ENCODE data around the gene TRAF4. TPM values are rescaled to one million over a fixed set of nuclear protein-coding genes. Genes with fewer than 3 reads are reported as not detected.
"Not testable (repeated sequence)": the region's sequence is repeated elsewhere in the genome, so short reads cannot be mapped to it uniquely, and the experiment has no call there.

Gene TRAF4
- total RNA-seq, 1 donor from 2014 or later: 26.5 TPM

DNA sequence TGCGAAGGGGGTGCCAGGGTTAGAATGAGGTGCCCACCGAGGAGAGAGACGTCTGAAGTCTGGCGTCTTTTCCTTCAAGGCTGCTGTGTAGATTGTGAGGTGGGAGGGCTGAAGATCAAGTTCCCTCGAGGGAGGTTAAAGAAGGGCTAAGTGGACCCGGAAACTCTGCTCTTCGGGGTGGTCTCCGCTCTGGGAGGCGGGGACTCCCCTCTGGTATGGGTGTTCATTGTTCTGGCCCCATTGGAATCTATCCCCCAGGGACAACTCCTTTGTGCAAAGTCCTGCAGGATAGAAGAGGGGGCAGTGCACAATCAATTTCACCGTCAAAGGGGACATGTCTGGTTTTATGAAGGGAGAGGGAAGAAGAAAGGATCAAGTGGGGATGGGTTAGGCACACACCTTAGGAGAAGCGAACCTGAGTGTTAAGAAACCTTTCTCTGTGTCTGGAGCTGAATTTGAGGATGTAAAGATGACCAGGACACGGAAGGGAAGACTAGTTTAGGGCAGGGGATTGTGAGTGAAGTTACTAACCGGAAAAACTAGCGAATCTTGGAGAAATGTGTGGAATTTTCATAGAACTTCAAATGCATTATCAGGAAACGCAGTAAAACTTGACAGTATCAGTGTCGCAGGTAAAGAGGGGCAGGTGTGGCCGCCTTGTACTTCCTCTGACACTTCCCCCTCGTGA, 25.3 kb upstream of the TRAF4 start:
- Histone ChIP-seq H3K27me3 (no peaks in the 10 kb centered on the region), H3K4me1 (peaks cover 66% of the 10 kb centered on the region), H3K36me3 (peaks cover 0 to 33% of the 10 kb centered on the region in 2 donors), H3K4me3 (peak overlapping the region; percentile 75 to 91), H3K27ac (peak overlapping the region; percentile 93), H3K9me3 (no peaks in the 10 kb centered on the region)
- TF ChIP-seq POLR2A (IDR thresholded peaks at IDR 0.05): no peak
- TF ChIP-seq POLR2AphosphoS5 (IDR thresholded peaks at IDR 0.05; ENCODE audit: insufficient read depth in 1 of 2, low read depth in 1 of 2): no peak
- TF ChIP-seq, protein P1, sequence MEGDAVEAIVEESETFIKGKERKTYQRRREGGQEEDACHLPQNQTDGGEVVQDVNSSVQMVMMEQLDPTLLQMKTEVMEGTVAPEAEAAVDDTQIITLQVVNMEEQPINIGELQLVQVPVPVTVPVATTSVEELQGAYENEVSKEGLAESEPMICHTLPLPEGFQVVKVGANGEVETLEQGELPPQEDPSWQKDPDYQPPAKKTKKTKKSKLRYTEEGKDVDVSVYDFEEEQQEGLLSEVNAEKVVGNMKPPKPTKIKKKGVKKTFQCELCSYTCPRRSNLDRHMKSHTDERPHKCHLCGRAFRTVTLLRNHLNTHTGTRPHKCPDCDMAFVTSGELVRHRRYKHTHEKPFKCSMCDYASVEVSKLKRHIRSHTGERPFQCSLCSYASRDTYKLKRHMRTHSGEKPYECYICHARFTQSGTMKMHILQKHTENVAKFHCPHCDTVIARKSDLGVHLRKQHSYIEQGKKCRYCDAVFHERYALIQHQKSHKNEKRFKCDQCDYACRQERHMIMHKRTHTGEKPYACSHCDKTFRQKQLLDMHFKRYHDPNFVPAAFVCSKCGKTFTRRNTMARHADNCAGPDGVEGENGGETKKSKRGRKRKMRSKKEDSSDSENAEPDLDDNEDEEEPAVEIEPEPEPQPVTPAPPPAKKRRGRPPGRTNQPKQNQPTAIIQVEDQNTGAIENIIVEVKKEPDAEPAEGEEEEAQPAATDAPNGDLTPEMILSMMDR (IDR thresholded peaks at IDR 0.05): no peak
- no peak for DNase-seq (ENCODE audit: extremely low spot score in 2 of 2)
- intact Hi-C loops (cut with DNase I): no loop called here

DNA sequence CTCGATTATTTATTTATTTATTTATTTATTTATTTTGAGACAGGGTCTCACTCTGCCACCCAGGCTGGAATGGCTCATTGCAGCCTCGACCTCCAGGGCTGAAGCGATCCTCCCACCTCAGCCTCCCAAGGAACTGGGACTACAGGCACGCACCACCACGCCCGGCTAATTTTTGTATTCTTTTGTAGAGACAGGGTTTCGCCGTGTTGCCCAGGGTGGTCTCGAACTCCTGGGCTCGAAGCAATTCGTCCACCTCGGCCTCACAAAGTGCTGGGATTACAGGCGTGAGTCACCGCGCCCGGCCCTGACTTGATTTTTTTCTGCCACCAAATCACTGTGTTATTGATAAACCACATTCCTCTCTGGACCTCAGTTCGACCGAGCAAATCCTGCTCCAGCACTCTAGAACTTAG, 24.8 kb upstream of the TRAF4 start:
- peak overlapping the region; percentile 93 for H3K27ac ChIP-seq
- no peak for TF ChIP-seq POLR2A (IDR thresholded peaks at IDR 0.05)
- TF ChIP-seq, protein P1 (IDR thresholded peaks at IDR 0.05): no peak
- TF ChIP-seq POLR2AphosphoS5 (IDR thresholded peaks at IDR 0.05; ENCODE audit: insufficient read depth in 1 of 2, low read depth in 1 of 2): no peak
- H3K36me3 ChIP-seq: peaks cover 0 to 35% of the 10 kb centered on the region in 2 donors
- no peaks in the 10 kb centered on the region for H3K27me3 ChIP-seq
- H3K4me1 ChIP-seq: peaks cover 70% of the 10 kb centered on the region
- peak overlapping the region; percentile 91 to 98 for H3K4me3 ChIP-seq
- no peaks in the 10 kb centered on the region for H3K9me3 ChIP-seq
- intact Hi-C loops (cut with DNase I): no loop called here
- no peak for DNase-seq (ENCODE audit: extremely low spot score in 2 of 2)

DNA sequence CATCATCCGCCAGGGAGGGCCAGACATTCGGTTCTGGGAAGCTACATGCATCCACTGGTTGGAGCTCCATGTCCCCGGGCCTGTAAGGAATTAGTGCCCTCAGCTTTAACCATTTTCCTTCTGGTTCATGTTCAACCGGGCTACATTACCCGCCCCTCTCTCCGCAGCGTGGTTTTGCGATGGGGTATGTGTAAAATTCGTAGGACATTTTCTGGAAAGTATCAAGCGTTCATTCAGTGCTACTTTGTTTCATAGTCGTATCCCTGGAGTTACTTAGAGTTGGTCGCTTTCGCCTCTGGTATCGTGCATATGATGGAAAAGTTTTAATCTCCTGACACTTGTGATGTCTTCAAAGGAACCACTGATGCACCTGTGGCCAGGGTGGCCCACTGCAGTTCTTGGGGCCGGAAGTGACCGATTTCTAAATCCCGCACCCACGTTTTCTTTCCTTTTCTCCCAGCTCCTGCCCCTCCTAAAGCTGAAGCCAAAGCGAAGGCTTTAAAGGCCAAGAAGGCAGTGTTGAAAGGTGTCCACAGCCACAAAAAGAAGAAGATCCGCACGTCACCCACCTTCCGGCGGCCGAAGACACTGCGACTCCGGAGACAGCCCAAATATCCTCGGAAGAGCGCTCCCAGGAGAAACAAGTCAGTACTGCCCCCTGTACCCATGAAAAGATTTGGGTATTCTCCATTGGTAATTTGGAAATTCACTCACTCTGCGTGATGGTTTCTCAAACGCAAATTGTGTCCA, 23.4 kb upstream of the TRAF4 start:
- Histone ChIP-seq H3K9me3 (no peaks in the 10 kb centered on the region), H3K36me3 (peaks cover 0 to 34% of the 10 kb centered on the region in 2 donors), H3K4me1 (peaks cover 74% of the 10 kb centered on the region), H3K27me3 (no peaks in the 10 kb centered on the region), H3K27ac (peak overlapping the region; percentile 93), H3K4me3 (peak overlapping the region; percentile 91 to 98)
- DNase-seq (ENCODE audit: extremely low spot score in 2 of 2): no peak
- intact Hi-C loops (cut with DNase I): no loop called here
- TF ChIP-seq POLR2A (IDR thresholded peaks at IDR 0.05) (no peak), POLR2AphosphoS5 (IDR thresholded peaks at IDR 0.05; ENCODE audit: insufficient read depth in 1 of 2, low read depth in 1 of 2) (no peak)
- TF ChIP-seq, protein P1 (IDR thresholded peaks at IDR 0.05): no peak

DNA sequence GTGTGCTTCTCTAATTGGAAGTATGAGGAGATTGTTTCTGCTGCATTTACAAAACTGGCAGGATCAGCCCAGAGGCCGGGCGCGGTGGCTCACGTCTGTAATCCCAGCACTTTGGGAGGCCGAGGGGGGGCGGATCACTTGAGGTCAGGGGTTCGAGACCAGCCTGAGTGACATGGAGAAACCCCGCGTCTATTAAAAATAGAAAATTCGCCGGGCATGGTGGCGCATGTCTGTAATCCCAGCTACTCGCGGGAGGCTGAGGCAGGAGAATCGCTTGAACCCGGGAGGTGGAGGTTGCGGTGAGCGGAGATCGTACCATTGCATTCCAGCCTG, 22.8 kb upstream of the TRAF4 start:
- Histone ChIP-seq H3K27ac (peak overlapping the region; percentile 93), H3K4me1 (peaks cover 80% of the 10 kb centered on the region), H3K36me3 (peaks cover 0 to 31% of the 10 kb centered on the region in 2 donors), H3K4me3 (peak overlapping the region; percentile 91 to 98)
- DNase-seq (ENCODE audit: extremely low spot score in 2 of 2); intact Hi-C loops (cut with DNase I); H3K9me3 ChIP-seq; H3K27me3 ChIP-seq: not testable (repeated sequence)

DNA sequence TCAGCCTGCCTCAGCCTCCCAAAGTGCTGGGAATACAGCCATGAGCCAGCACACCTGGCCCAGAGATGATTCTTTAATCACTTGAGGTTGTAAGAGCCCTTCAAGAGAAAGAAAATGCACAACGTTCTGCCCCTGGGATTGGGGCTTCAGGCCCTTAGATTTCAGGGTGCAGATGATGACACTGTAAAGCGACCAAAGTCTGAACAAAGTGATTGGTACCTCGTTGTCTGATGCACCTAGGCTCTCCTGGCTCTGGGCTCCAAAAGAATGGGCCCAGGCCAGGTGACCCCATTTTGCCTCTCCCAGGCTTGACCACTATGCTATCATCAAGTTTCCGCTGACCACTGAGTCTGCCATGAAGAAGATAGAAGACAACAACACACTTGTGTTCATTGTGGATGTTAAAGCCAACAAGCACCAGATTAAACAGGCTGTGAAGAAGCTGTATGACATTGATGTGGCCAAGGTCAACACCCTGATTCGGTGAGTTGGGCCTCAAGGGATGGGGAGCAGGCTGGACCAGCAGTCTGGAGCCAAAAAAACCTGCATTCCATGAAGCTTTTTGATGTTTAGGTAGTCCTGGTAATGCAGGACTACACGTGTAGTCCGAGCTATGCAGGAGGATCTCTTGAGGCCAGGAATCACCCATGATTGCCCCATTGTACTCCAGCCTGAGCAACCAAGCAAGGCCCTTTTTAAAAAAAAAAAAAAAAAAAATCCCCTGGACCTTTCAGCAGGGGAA, 21.2 kb upstream of the TRAF4 start:
- Histone ChIP-seq H3K27me3 (no peaks in the 10 kb centered on the region), H3K9me3 (no peaks in the 10 kb centered on the region), H3K36me3 (peaks cover 0 to 31% of the 10 kb centered on the region in 2 donors), H3K27ac (no peak overlapping the region), H3K4me3 (no peak overlapping the region), H3K4me1 (peaks cover 65% of the 10 kb centered on the region)
- intact Hi-C loops (cut with DNase I): no loop called here
- TF ChIP-seq POLR2A (IDR thresholded peaks at IDR 0.05) (no peak), POLR2AphosphoS5 (IDR thresholded peaks at IDR 0.05; ENCODE audit: insufficient read depth in 1 of 2, low read depth in 1 of 2) (no peak)
- TF ChIP-seq, protein P1 (IDR thresholded peaks at IDR 0.05): no peak
- no peak for DNase-seq (ENCODE audit: extremely low spot score in 2 of 2)
